Measurements from ENCODE around the gene HARS2.
"Not testable (repeated sequence)": the region's sequence is repeated elsewhere in the genome, so short reads cannot be mapped to it uniquely, and the experiment has no call there.

HARS2 gene

DNA sequence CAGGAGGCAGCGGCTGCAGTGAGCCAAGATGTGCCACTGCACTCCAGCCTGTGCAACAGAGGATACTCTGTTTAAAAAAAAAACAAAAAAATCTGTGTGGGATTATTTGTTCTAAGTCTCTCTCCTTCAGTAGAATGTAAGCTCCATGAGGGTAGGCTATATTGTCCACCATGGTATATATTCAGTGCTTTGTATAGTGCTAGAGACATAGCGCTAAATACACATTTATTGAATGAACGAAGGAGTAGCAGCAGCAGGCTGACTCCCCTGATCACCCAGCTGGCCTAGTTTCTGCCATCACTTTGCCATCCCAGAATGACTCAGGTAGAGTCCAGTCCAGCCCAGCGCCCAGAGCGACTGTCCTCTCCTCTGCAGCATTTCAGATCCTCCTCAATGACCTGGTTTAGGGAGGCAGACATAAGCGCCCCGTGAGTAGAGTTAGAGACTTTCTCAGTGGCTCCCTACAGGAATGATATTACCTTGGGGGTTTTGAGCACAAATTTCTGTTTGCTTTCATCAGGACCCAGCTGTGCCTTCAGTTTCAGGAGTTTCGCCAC lies 801 bp upstream of the HARS2 start:
- H3K4me3 Mint-ChIP-seq = peak overlapping the region; percentile 98 to 100 (median 98)
- H3K9me3 Mint-ChIP-seq = no peaks in the 10 kb centered on the region
- no peaks in the 10 kb centered on the region for H3K27me3 Mint-ChIP-seq (ENCODE audit: low read depth)
- peaks cover 24% of the 10 kb centered on the region for H3K4me1 Mint-ChIP-seq
- H3K36me3 Mint-ChIP-seq (ENCODE audit: low read depth) = peaks cover 23% of the 10 kb centered on the region
- TF ChIP-seq, protein P1, sequence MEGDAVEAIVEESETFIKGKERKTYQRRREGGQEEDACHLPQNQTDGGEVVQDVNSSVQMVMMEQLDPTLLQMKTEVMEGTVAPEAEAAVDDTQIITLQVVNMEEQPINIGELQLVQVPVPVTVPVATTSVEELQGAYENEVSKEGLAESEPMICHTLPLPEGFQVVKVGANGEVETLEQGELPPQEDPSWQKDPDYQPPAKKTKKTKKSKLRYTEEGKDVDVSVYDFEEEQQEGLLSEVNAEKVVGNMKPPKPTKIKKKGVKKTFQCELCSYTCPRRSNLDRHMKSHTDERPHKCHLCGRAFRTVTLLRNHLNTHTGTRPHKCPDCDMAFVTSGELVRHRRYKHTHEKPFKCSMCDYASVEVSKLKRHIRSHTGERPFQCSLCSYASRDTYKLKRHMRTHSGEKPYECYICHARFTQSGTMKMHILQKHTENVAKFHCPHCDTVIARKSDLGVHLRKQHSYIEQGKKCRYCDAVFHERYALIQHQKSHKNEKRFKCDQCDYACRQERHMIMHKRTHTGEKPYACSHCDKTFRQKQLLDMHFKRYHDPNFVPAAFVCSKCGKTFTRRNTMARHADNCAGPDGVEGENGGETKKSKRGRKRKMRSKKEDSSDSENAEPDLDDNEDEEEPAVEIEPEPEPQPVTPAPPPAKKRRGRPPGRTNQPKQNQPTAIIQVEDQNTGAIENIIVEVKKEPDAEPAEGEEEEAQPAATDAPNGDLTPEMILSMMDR (IDR thresholded peaks at IDR 0.05; ENCODE audit: unreplicated experiment in 3 of 3) = no peak
- peak overlapping the region; percentile 83 to 98 (median 92) for H3K27ac Mint-ChIP-seq

DNA sequence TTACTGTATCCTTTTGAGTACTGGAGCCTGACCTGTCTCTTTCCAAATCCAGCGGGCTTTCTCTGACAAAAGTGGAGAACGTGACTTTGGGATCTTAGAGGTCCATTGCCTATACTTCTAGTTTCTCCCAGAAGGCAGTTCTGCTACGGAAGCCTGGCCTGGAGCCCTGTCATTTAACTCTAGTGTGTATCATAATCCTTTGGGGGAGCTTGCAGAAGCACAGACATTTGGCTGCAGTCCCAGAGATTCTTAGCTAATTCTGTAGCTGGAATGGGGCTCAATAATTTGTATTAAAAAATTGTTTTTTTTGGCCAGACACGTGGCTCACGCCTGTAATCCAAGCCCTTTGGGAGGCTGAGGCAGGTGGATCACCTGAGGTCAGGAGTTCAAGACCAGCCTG lies 3.0 kb downstream of the HARS2 start:
- peaks cover 55% of the 10 kb centered on the region for H3K36me3 Mint-ChIP-seq (ENCODE audit: low read depth)
- H3K27me3 Mint-ChIP-seq (ENCODE audit: low read depth) = no peaks in the 10 kb centered on the region
- TF ChIP-seq, protein P1 (IDR thresholded peaks at IDR 0.05; ENCODE audit: unreplicated experiment in 3 of 3) = no peak
- H3K27ac Mint-ChIP-seq = no peak overlapping the region
- H3K9me3 Mint-ChIP-seq = no peaks in the 10 kb centered on the region
- peak overlapping the region; percentile 50 to 98 (median 79) for H3K4me3 Mint-ChIP-seq
- peaks cover 24% of the 10 kb centered on the region for H3K4me1 Mint-ChIP-seq

DNA sequence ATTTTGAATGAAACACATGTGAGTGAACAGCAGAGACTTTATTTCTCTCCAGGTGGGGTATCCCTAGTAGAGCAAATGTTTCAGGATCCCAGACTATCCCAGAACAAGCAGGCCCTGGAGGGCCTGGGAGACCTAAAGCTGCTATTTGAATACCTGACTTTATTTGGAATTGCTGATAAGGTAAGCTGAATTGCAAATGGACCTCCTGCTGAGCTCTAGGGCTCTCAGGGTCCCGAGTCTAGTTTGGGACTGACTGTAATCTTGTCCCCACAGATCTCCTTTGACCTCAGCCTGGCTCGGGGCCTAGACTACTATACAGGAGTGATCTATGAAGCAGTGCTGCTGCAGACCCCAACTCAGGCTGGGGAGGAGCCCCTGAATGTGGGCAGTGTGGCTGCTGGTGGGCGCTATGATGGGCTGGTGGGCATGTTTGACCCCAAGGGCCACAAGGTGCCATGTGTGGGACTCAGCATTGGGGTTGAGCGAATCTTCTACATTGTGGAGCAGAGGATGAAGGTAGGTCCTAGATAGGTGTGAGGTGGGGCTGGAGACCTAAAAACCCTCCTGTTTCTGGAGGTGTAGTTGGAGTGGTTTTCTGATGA lies 5.7 kb downstream of the HARS2 start:
- peaks cover 26% of the 10 kb centered on the region for H3K4me1 Mint-ChIP-seq
- H3K27ac Mint-ChIP-seq = no peak overlapping the region

DNA sequence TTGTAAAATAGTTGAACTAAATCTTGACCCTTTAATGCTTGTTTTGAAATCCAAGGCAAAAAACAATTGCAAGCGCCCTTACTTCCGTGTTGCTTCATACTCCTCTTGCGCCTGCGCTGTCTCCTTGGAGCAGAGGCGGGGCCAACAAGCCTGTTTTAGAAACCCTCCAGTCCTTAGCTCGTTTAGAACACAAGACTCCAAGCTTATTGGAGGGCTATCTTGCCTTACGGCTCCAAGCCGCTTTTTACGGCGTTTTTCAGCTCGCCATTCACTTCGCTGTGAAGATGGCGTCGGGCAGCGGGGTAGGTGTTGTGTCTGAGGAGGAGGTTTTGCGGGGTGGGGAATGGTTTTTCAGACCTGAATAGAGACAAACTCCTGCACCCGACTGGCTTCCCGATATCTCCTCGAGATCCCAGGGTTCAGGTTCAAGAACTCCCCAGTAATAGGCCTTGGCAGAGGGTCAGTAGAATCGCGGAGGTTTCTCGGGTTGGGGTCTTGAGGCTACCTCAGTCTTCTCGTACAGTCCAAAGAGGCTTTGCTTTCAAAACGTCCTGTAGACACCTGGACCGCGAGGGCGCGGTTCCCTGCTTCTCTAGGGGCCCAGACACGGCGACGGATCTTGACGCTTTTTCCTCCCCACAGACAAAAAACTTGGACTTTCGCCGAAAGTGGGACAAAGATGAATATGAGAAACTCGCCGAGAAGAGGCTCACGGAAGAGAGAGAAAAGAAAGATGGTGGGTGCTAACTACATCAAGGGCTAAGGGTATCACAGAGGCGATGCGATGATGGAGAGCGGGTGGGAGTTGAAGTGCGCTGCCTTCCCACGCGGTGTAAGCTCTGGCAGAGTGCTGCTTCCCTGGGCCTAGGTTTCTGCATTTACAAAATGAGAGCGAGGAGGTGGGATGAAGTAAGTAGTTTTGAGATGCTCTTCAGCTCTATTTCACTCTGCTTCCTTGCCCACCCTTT lies 9.2 kb downstream of the HARS2 start, which contains the start of gene ZMAT2:
Gene ZMAT2 (plus strand): TSS at position 271 of the 968 bp plus-strand sequence. CDS start 14 bp downstream, at position 285.
- Mint-ChIP-seq H3K27ac (peak within 1 kb of the TSS; percentile 44 to 88 (median 88)), H3K9me3 (no peaks in the 10 kb centered on the region), H3K4me1 (peaks cover 18% of the 10 kb centered on the region), H3K4me3 (peak within 1 kb of the TSS; percentile 97 to 98 (median 98)), H3K36me3 (ENCODE audit: low read depth) (peaks cover 79% of the 10 kb centered on the region), H3K27me3 (ENCODE audit: low read depth) (no peaks in the 10 kb centered on the region)
- TF ChIP-seq, protein P1 (IDR thresholded peaks at IDR 0.05; ENCODE audit: unreplicated experiment in 3 of 3) = no peak

More for the DNA sequence above, 5.7 kb downstream of the HARS2 start:
- Mint-ChIP-seq H3K36me3 (ENCODE audit: low read depth) (peaks cover 64% of the 10 kb centered on the region), H3K27me3 (ENCODE audit: low read depth) (no peaks in the 10 kb centered on the region), H3K4me3 (no peak overlapping the region), H3K9me3 (no peaks in the 10 kb centered on the region)
- TF ChIP-seq, protein P1 (IDR thresholded peaks at IDR 0.05; ENCODE audit: unreplicated experiment in 3 of 3) = no peak

DNA sequence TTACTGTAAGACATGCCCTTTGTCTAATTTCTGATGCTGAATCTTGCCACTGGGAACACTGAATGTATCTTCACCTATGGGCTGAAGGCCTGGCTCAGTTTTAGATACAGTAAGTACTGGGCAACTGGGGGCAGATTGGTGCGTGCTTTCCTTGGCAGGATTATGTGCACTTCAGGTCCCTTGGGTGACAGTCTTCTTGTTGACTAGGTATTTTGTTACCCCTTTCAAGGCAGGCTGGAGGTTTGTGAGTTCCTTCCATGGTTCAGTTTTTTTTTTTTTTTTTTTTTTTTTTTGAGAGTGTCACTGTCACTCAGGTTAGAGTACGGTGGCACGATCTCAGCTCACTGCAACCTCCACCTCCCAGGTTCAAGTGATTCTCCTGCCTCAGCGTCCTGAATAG lies 16.6 kb downstream of the HARS2 start:
- Mint-ChIP-seq H3K27me3 (ENCODE audit: low read depth) (peaks cover 5% of the 10 kb centered on the region), H3K4me1 (peaks cover 5% of the 10 kb centered on the region), H3K9me3 (peaks cover 5% of the 10 kb centered on the region), H3K4me3 (peak overlapping the region in 1 of 3 experiments; percentile 18), H3K27ac (no peak overlapping the region), H3K36me3 (ENCODE audit: low read depth) (peaks cover 39% of the 10 kb centered on the region)
- TF ChIP-seq, protein P1 (IDR thresholded peaks at IDR 0.05; ENCODE audit: unreplicated experiment in 3 of 3) = no peak

DNA sequence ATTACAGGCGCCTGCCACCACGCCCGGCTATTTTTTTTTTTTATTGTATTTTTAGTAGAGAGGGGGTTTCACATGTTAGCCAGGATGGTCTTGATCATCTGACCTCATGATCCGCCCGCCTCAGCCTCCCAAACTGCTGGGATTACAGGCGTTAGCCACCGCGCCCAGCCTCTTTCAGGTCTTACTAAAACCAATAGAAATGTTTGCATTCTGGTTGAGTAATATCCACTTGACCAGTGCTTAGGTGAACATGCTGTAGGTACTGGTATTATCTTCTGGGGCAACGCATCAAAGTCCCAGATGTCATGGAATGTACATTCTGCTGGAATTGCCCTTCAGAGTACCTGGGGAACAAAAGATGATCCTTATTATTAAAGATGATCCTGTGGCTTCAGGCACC lies 17.5 kb downstream of the HARS2 start:
- H3K4me1 Mint-ChIP-seq; H3K9me3 Mint-ChIP-seq; H3K27ac Mint-ChIP-seq; H3K27me3 Mint-ChIP-seq (ENCODE audit: low read depth); H3K4me3 Mint-ChIP-seq: not testable (repeated sequence)
- H3K36me3 Mint-ChIP-seq (ENCODE audit: low read depth) = peaks cover 34% of the 10 kb centered on the region
